HG02763 (cell line): Measurements from ENCODE around the gene NUCKS1.
A peak's percentile ranks its signal among the peaks of the same experiment; 100 is the strongest.

Experiments used
- ATAC-seq: cut with Tn5 transposase; IDR thresholded peaks from one replicate; pipeline ENCODE4 v1.9.1; 2021; ENCODE audit warnings: mild to moderate bottlenecking, moderate library complexity; ENCODE audit not compliant: unreplicated experiment

Gene NUCKS1

GRCh38 chr1:205750138-205751035 is at the start of gene NUCKS1:
NUCKS1 (minus strand) TSS chr1:205750182; CDS start chr1:205749973, 209 bp downstream.
- peak; percentile 78 for ATAC-seq

DNA sequence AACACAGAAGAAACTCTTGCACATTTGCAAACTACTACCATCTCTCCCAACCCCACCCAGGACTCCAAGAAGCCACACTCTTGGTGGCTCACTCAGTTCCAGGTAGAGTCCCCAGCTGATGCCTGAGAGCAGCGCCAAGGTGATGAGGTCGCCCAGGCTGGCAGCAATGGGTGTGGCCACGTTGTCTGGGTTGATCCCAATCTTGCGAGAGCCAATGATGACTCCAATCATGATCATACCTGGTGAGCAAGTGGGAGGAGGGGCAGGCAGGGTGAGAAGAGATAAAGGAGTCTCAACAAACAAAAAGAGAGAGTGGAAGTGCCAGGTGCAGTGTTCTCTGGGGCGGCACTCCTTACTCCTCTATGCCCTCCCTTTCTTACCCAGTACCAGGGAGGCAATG is 48.6 kb upstream of the NUCKS1 start:
- ATAC-seq, result no peak

DNA sequence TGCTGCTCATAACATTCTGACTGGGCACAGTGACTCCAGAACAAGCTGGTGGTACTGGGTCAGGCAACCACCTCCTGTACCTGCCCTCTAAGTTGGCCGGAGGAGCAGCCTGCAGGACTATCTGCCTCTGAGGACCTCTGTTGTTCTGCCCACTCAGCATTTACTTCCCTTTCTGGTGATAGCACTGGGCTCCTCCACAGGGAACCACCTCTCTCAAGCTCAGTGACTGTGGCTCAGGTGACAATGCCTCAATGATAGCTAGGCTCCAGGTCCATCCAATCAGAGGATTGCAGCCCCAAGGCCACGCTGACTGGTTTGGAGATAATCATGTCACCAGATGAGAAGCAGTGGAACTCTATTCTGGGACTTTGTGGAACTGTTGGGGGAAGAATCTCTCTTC is 47.2 kb upstream of the NUCKS1 start:
- no peak for ATAC-seq

DNA sequence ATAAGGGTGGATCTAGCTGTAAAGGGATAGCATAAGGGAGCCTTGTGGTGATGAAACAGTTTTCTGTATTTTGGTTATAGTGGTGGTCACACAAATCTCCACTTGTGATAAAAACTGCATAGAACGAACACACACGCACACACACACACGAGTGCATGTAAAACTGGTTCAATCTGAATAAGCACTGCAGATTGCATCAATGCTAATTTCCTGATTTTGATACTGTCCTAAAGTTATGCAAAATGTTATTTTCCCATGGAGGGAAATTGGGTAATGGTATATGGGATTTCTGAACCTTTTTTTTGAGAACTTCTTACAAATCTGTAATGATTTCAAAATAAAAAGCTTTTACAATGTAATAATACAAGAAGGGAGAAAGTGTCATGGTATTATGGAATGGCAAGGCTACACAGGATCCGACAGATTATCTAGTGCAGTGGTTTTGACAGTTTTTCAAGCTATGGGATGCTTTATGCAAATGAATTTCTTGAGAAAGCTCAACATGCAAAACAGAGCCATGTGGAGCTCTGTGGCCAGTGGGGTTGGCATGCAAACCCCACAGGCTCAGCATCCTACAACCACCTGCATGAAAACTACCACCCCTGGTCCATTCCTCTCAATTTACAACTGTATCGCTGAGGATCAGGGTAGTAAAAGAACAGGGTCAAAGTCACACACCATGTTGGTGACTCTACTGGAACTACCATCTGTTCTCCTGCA is 44.2 kb upstream of the NUCKS1 start:
- peak; percentile 60 for ATAC-seq

GRCh38 chr1:205792961-205793673 is 43.1 kb upstream of the NUCKS1 start:
- no peak for ATAC-seq

DNA sequence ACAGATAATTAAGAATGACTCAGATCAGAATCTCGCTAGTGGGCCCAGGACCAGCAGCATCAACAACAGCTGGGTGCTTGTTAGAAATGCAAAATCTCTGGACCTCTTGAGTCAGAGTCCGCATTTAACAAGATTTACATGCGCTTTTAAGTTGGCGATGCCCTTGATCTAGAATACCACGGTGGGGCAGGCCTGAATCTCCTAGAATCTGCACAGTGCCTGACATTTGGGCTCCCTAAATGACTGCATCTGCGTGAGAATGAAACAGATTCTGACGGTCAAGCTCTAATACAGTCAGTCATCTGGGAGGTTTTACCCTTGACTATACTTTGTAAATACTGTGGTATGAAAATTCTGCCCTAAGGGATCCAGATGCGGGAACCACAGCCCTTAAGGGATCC is 42.5 kb upstream of the NUCKS1 start:
- no peak for ATAC-seq

DNA sequence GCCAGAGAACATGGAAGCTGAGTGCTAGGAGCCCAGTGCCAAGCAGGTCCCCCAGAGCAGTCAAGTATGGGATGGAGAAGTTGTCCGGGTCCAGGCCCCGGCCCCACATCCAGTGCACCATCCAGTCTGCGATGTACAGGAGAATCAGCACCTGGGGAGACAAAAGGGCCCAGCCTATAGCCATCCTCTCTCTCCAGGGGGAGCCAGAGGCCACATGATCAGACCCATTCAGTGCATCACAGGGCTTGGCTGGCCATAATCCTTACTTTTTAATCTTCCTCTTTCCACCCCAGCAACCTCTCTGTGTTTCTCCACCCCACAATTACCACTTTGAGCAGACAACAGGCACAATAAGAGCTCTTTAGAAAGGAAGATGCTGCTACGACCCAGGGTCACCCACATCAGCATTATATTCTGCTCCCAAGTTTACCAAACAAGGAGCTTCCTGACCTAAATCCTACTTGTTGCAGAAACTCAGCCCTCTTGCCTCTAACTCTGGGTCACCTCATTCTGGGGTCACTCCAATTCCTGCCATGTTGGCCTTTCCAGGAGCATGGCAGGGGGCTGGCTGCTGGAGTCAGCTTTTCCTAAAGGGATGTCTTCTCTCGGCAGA is 41.7 kb upstream of the NUCKS1 start:
- ATAC-seq, result peak; percentile 50

- no peak for ATAC-seq
Observed at GRCh38 chr1:205787287-205787916, 37.4 kb upstream of the NUCKS1 start.

- ATAC-seq, result no peak
Observed at GRCh38 chr1:205786601-205787000, 36.6 kb upstream of the NUCKS1 start.

DNA sequence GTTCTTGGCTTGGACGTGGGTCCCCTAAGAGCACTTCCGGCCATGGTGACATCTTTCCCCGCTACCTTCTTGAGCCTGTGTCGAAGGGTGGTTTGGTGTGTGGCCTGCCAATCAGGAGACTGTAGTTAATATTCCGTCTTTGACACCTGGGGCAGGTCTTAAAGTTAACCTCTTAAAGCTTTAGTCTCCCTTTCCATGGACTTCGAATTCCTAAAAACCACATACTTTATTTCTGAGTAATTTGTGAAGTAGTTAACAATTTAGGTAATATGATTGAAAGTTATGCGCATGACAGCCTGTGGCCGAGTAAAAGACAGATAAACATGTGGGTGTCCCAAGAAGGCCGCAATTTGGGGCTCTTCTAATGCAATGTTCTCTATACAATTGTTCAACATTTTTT is 35.5 kb upstream of the NUCKS1 start:
- ATAC-seq, result no peak

DNA sequence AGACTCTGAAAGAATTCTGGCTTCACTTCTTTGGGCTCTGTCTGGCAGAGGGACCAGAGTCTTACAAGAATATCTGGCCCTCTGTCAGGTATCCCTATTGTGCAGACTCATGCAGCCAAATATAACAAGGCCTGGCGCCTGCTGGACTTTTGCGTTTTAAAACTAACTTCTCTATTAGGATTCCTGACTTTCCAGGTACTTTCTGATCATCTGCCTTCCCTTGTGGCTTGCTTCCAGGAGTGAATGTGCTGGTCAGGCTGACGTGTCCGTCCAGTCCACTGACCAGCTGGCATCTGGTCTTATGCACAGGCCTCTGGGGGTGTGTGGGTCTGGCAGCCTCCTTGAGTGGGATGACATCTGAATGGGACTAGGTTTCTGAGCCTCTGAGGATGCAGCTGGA is 33.9 kb upstream of the NUCKS1 start:
- no peak for ATAC-seq

DNA sequence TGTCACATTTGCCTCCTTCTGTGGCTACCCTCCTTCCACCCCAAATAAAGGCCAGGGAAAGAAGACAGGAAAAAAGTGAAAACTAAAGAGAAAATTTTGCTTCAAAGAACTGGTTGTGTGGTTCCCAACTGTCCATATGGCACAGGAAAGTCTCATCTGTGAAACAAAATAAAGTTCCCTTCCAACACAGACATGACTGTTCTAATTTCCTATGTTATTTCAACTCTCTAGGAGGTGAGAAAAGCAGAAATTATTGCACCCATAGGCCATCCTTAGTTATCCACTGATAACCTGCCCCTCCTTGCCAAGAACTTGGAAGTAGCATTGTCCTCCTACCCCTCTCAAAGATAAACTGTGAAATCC is 33.4 kb upstream of the NUCKS1 start:
- no peak for ATAC-seq

DNA sequence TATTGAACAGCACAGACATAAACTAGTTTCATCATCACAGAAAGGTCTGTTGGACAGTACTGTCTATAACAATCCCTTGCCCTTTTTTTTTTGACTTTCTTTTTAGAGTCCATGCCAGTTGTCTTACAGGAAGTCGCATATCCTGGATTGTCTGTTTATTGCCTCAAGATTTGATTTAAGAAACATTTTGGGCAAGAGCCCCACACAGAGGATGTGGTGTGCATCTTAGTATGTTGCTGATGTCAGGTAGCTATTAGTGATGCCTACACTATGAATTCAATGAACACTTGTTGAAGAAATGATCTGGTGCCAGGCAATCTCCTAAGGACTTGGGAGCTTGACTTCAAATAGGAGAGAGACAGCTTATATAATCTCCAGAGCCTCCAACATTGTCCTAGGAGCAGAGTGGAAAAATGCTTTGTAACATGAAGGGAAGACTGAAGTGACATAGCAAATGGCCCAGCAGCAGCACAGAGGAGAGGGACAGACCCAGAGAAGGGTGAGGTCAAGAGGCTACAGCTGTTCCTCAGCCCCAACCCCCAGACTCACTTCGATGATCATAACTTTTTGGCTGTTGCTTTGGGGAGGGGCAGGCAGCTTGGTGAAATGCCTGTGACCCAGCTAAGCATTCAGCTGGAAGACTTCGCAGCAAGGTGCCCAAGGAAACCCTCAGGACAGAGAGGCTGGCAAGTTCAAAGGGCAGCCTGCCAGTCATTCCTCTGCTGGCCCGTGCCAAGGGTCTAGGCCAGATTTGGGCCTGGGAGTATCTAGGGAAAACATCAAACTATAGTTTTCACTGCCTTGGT is 32.8 kb upstream of the NUCKS1 start:
- ATAC-seq, result no peak

DNA sequence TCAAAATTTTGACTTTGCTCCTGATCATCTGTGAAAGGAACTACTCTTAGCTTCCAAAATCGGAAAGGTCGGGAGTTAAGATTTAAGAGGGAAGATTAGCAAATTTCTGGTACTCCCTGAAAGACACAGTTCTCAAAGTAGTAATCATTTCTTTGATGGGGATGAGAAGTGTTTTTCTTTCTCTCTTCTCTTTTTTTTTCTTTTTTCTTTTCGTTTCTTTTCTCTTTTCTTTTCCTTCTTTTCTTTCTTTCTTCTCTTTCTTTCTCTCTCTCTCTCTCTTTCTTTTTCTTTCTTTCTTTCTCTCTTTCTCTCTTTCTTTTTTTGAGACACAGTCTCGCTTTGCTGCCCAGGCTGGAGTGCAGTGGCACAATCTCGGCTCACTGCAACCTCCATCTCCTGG is 30.4 kb upstream of the NUCKS1 start:
- ATAC-seq, result no peak

DNA sequence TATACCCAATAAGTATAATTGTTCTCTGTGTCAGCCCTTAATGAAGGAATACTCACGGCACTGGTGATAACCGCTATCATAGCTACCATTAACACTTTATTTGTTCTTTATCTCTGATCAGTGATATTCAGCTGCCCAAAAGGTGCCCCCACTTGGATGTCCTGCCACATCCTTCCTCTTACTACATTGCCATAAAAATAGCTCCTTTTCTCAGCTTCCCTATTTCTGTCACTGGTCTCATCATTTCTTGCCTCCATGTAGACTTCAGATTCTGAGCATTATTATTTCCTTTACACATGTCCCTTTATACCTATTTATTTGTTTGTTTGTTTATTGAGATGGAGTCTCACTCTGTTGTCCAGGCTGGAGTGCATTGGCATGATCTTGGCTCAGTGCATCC is 28.0 kb upstream of the NUCKS1 start:
- no peak for ATAC-seq

GRCh38 chr1:205775717-205776056 is 25.7 kb upstream of the NUCKS1 start:
- no peak for ATAC-seq

GRCh38 chr1:205775015-205775716 is 25.2 kb upstream of the NUCKS1 start, which contains the start of gene RAB29:
RAB29 (minus strand) TSS chr1:205775482; CDS start chr1:205774956, 526 bp downstream.
- ATAC-seq, result peak; percentile 73

DNA sequence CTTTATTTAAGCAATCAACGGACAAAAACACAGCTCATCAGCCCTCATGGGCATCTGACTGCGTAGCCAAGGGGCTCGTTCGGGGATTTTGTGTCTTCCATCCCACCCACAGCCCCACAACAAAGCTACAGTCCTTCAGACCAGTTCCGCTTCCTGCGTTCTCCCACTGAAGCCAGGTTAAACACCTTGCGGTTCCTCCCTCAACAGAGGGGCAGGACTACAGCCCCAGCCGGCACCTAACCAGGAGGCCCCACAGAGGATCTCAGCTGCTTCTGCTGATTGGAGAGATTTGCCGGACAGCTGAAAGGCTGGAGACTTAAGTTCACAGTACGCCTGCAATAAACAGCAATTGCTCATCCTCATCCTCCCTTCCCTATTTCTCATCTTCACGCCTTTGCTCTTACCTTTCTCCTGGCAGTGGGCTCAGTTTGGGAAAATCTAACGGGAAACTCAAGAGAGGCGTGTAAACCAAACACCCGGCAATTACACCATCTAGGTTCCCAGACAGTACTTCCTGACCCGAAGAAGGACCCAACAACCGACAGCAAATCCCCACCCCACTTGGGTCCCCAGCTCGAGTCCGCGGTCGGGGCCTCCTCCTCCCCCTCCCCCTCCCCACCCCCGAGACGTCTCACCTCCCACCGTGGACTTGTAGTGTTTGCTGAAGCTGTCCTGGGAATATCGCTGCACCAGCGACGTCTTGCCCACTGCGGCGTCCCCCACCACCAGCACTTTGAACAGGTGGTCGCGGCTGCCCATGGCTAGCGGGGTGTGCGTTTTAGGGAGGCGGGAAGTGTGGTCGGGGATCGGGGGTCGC is 24.4 kb upstream of the NUCKS1 start:
- ATAC-seq, result no peak
